BE2C (cell line): ENCODE data around the gene XKR3.

ENCODE experiments used
- DNase-seq: peaks from one replicate; pipeline ENCODE4 v3.0.0-alpha.2; 2020
- H3K27me3 ChIP-seq: fragments of 250-450 bp; sonication (Bioruptor Pico); 2 replicates; pipeline ENCODE4 v1.5.1; 2020; ENCODE audit warnings: mild to moderate bottlenecking
- H3K36me3 ChIP-seq: fragments of 250-450 bp; sonication (Bioruptor Pico); 2 replicates; pipeline ENCODE4 v1.5.1; 2020; ENCODE audit warnings: mild to moderate bottlenecking
- H3K4me1 ChIP-seq: fragments of 250-450 bp; sonication (Bioruptor Pico); 2 replicates; pipeline ENCODE4 v1.5.1; 2020
- H3K4me3 ChIP-seq: 2 replicates; pipeline ENCODE4 v1.5.1; 2011; ENCODE audit warnings: low read depth, low read length
- H3K9me3 ChIP-seq: fragments of 250-450 bp; sonication (Bioruptor Pico); 2 replicates; pipeline ENCODE4 v1.5.1; 2020
- CTCF ChIP-seq: IDR thresholded peaks from 2 replicates; pipeline ENCODE4 v1.5.1; 2012; ENCODE audit warnings: mild to moderate bottlenecking, low read depth, low read length

XKR3 gene

GRCh38 chr22:16829985-16830384 lies 4.8 kb upstream of the XKR3 start:
- DNase-seq, result no peak
- no peaks in the 10 kb centered on the region for H3K4me1 ChIP-seq
- H3K4me3 ChIP-seq, result no peak overlapping the region
- H3K36me3 ChIP-seq, result no peaks in the 10 kb centered on the region
- H3K9me3 ChIP-seq, result no peaks in the 10 kb centered on the region
- no peaks in the 10 kb centered on the region for H3K27me3 ChIP-seq
- no peak for TF ChIP-seq CTCF

- Histone ChIP-seq H3K4me1 (no peaks in the 10 kb centered on the region), H3K4me3 (no peak overlapping the region), H3K27me3 (no peaks in the 10 kb centered on the region), H3K36me3 (no peaks in the 10 kb centered on the region), H3K9me3 (no peaks in the 10 kb centered on the region)
- DNase-seq, result no peak
- no peak for TF ChIP-seq CTCF
These were observed 3.7 kb upstream of the XKR3 start for GRCh38 chr22:16828876-16829275.

- Histone ChIP-seq H3K36me3 (no peaks in the 10 kb centered on the region), H3K27me3 (no peaks in the 10 kb centered on the region), H3K4me3 (no peak overlapping the region), H3K9me3 (no peaks in the 10 kb centered on the region), H3K4me1 (no peaks in the 10 kb centered on the region)
- DNase-seq, result no peak
- no peak for TF ChIP-seq CTCF
These were observed 2.3 kb upstream of the XKR3 start for GRCh38 chr22:16827506-16827905.

- no peak for DNase-seq
- Histone ChIP-seq H3K27me3 (no peaks in the 10 kb centered on the region), H3K4me3 (no peak overlapping the region), H3K36me3 (no peaks in the 10 kb centered on the region), H3K4me1 (no peaks in the 10 kb centered on the region), H3K9me3 (no peaks in the 10 kb centered on the region)
- no peak for TF ChIP-seq CTCF
These were observed 6.0 kb downstream of the XKR3 start for GRCh38 chr22:16819249-16819648.

GRCh38 chr22:16818538-16818937 lies 6.7 kb downstream of the XKR3 start:
- H3K4me1 ChIP-seq, result no peaks in the 10 kb centered on the region
- no peaks in the 10 kb centered on the region for H3K9me3 ChIP-seq
- no peaks in the 10 kb centered on the region for H3K27me3 ChIP-seq
- H3K36me3 ChIP-seq, result no peaks in the 10 kb centered on the region
- no peak for TF ChIP-seq CTCF
- no peak for DNase-seq
- H3K4me3 ChIP-seq, result no peak overlapping the region

GRCh38 chr22:16815073-16815472 lies 10.1 kb downstream of the XKR3 start:
- TF ChIP-seq CTCF, result no peak
- no peaks in the 10 kb centered on the region for H3K27me3 ChIP-seq
- H3K4me3 ChIP-seq, result no peak overlapping the region
- DNase-seq, result no peak
- no peaks in the 10 kb centered on the region for H3K4me1 ChIP-seq
- no peaks in the 10 kb centered on the region for H3K9me3 ChIP-seq
- H3K36me3 ChIP-seq, result no peaks in the 10 kb centered on the region
